Fibroblast of lung (primary cell): ENCODE data around the gene CLEC16A. TPM values are rescaled to one million over a fixed set of nuclear protein-coding genes. Genes with fewer than 3 reads are reported as not detected.

ENCODE experiments used
- DNase-seq, 2 donors: peaks; one replicate each; pipeline versions ENCODE4 v3.0.0 to v3.0.0-alpha.2; 2010; ENCODE audit warnings: low read depth in 2 of 2
- H2AFZ ChIP-seq: 2 replicates; pipeline ENCODE4 v1.5.1; 2012; ENCODE audit warnings: low read length, control low read depth, inconsistent platforms
- H3K27ac ChIP-seq: 2 replicates; pipeline ENCODE4 v1.5.1; 2011; ENCODE audit warnings: low read length, control low read depth; ENCODE audit not compliant: insufficient read depth
- H3K27me3 ChIP-seq: 2 replicates; pipeline ENCODE4 v1.5.1; 2011; ENCODE audit warnings: mild to moderate bottlenecking, low read length; ENCODE audit not compliant: control insufficient read depth, insufficient read depth
- H3K36me3 ChIP-seq: 2 replicates; pipeline ENCODE4 v1.5.1; 2011; ENCODE audit warnings: low read length; ENCODE audit not compliant: control insufficient read depth, insufficient read depth
- H3K4me1 ChIP-seq: 2 replicates; pipeline ENCODE4 v1.5.1; 2011; ENCODE audit warnings: low read length; ENCODE audit not compliant: control insufficient read depth, insufficient read depth; ENCODE audit errors: extremely low read depth
- H3K4me2 ChIP-seq: 2 replicates; pipeline ENCODE4 v1.5.1; 2011; ENCODE audit warnings: low read length, control low read depth; ENCODE audit not compliant: insufficient read depth; ENCODE audit errors: extremely low read depth
- H3K4me3 ChIP-seq, 4 experiments: fragments of 200-600 bp in 1 of 4; sonication (generic) in 1 of 4; replicated peaks in 1 of 4; 2 replicates each; pipeline ENCODE4 v1.5.1; 2011 to 2016; ENCODE audit warnings: low read length in 4 of 4, low read depth in 3 of 4, mild to moderate bottlenecking in 3 of 4, control low read depth in 2 of 4, inconsistent platforms in 1 of 4, mixed read lengths in 1 of 4; ENCODE audit not compliant: insufficient read depth in 1 of 4; ENCODE audit errors: control extremely low read depth in 1 of 4
- H3K79me2 ChIP-seq: 2 replicates; pipeline ENCODE4 v1.5.1; 2012; ENCODE audit warnings: mild to moderate bottlenecking, low read length, inconsistent platforms; ENCODE audit not compliant: control insufficient read depth, insufficient read depth
- H3K9ac ChIP-seq: 2 replicates; pipeline ENCODE4 v1.5.1; 2011; ENCODE audit warnings: mild to moderate bottlenecking, low read length, control low read depth; ENCODE audit not compliant: insufficient read depth
- H3K9me3 ChIP-seq: 2 replicates; pipeline ENCODE4 v1.5.1; 2012; ENCODE audit warnings: low read depth, low read length; ENCODE audit not compliant: control insufficient read depth, insufficient read depth
- H4K20me1 ChIP-seq: 2 replicates; pipeline ENCODE4 v1.5.1; 2011; ENCODE audit warnings: low read length; ENCODE audit not compliant: control insufficient read depth, insufficient read depth; ENCODE audit errors: extremely low read depth
- EZH2 ChIP-seq: IDR thresholded peaks from 2 replicates; pipeline ENCODE4 v1.5.1; 2012; ENCODE audit warnings: low read length, control low read depth, mild to moderate bottlenecking; ENCODE audit errors: missing control alignments
- polyA plus RNA-seq, 2 donors: library from polyadenylated mRNA; depleted of rRNA in 1 of 2; stranded (reverse) in 1 of 2; unstranded in 1 of 2; fragments of >200 nt; gene quantifications; 2 replicates each; pipeline ENCODE4 v1.2.1, GENCODE V29; 2011 to 2012; ENCODE audit warnings: missing spikeins in 1 of 2
- total RNA-seq: library from RNA; depleted of rRNA; stranded (reverse); fragments of >200 nt; gene quantifications from 2 replicates; pipeline ENCODE4 v1.2.1, GENCODE V29; 2014
- TF ChIP-seq, protein P1 (sequence below), 2 donors: IDR thresholded peaks in 1 of 2; conservative IDR thresholded peaks in 1 of 2; 1 replicate in 1 of 2; 2 replicates in 1 of 2; pipeline ENCODE4 v1.5.1; 2011 to 2012; ENCODE audit warnings: low read length in 2 of 2, control low read depth in 1 of 2, inconsistent platforms in 1 of 2, low read depth in 1 of 2, mild to moderate bottlenecking in 1 of 2

CLEC16A gene
- total and polyA plus RNA-seq, 2 donors (not counting 1 experiment from before 2014, with no cell fraction given) = 9.1 to 22.0 TPM

DNA sequence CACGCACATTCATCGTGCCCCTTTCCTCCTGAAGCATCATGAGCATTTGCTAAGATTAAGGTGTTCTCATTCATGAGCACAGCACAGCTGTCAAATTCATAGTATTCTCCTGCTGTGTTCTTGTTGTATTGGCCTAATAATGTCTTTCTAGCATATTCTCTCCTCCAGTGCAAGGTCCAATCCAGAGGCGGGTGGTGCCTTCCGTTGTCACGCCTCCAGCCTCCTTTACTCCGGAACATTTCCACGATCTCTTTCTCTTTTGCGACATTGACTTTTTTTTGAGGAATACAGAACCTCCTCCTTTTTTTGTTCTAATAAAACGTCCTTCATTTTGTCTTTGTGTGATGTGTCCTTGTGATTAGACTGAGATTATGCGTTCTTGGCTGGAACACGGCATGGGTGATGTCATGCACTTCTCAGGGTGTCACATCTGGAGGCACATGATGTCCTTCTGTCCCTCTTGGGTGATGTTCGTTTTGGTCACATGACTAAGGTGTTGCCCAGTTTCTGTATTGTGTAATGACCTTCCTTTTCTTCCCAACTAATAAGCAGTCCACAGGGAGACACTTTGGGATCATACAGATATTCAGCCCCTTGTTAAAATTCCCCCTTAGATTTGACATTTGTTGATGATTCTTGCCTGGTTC lies 66.3 kb downstream of the CLEC16A start:
- no peak for TF ChIP-seq EZH2
- TF ChIP-seq, protein P1, sequence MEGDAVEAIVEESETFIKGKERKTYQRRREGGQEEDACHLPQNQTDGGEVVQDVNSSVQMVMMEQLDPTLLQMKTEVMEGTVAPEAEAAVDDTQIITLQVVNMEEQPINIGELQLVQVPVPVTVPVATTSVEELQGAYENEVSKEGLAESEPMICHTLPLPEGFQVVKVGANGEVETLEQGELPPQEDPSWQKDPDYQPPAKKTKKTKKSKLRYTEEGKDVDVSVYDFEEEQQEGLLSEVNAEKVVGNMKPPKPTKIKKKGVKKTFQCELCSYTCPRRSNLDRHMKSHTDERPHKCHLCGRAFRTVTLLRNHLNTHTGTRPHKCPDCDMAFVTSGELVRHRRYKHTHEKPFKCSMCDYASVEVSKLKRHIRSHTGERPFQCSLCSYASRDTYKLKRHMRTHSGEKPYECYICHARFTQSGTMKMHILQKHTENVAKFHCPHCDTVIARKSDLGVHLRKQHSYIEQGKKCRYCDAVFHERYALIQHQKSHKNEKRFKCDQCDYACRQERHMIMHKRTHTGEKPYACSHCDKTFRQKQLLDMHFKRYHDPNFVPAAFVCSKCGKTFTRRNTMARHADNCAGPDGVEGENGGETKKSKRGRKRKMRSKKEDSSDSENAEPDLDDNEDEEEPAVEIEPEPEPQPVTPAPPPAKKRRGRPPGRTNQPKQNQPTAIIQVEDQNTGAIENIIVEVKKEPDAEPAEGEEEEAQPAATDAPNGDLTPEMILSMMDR (conservative IDR thresholded peaks at IDR 0.05 in 1 of 2, IDR thresholded peaks at IDR 0.05 in 1 of 2; ENCODE audit: low read depth in 1 of 2, low read length in 2 of 2) = no peak
- Histone ChIP-seq H3K9me3 (no peaks in the 10 kb centered on the region), H2AFZ (no peak overlapping the region), H3K79me2 (no peaks in the 10 kb centered on the region), H3K4me2 (no peak overlapping the region), H3K4me3 (no peak overlapping the region), H3K27me3 (no peaks in the 10 kb centered on the region), H3K4me1 (peaks cover 5% of the 10 kb centered on the region), H3K9ac (no peak overlapping the region), H3K27ac (no peak overlapping the region), H3K36me3 (no peaks in the 10 kb centered on the region), H4K20me1 (no peaks in the 10 kb centered on the region)
- no peak for DNase-seq

DNA sequence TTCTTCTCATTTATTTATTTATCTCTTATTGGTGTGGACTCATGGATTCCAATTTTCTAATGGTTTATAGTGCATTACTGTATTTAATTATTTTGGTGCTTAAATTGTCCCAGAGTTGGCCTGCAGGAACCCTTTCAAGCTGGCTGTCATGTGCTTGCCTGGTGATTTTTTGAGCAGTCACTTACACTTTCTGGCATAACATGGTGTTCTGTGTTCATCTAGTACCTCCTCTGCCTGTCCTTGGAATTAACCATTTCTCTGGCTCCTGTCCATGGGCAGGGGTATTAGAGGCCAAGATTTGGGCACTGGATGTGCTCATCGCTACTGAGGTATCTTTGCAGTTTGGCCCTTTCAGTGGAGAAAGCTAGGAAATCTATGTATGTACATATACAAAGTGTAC lies 67.0 kb downstream of the CLEC16A start:
- Histone ChIP-seq H3K79me2 (no peaks in the 10 kb centered on the region), H3K9me3 (no peaks in the 10 kb centered on the region)
- TF ChIP-seq, protein P1 (conservative IDR thresholded peaks at IDR 0.05 in 1 of 2, IDR thresholded peaks at IDR 0.05 in 1 of 2; ENCODE audit: low read depth in 1 of 2, low read length in 2 of 2) = no peak
- TF ChIP-seq EZH2 = no peak

DNA sequence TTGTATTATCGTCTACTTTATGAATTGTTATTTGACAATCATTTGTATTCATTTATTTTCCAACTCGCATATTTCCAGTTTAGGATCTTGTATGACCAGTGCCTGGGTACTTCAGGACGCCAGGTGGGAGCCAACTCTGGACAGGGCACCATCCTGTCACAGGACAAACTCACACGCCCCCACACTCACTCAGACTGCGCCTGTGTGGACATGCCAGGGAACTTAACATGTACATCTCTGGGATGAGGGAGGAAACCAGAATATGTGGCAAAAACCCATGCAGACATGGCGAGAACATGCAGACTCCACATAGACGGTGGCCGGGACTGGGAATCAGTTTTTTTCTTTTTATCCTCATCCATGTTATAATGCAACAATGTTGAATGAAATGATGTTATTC lies 68.5 kb downstream of the CLEC16A start:
- peaks cover 4% of the 10 kb centered on the region for H3K4me1 ChIP-seq
- TF ChIP-seq, protein P1 (conservative IDR thresholded peaks at IDR 0.05 in 1 of 2, IDR thresholded peaks at IDR 0.05 in 1 of 2; ENCODE audit: low read depth in 1 of 2, low read length in 2 of 2) = no peak
- no peak for TF ChIP-seq EZH2

More for the DNA sequence above, 67.0 kb downstream of the CLEC16A start:
- no peak for DNase-seq
- Histone ChIP-seq H3K9ac (no peak overlapping the region), H3K27me3 (no peaks in the 10 kb centered on the region), H2AFZ (no peak overlapping the region), H3K4me1 (no peaks in the 10 kb centered on the region), H3K4me3 (no peak overlapping the region), H3K27ac (no peak overlapping the region), H4K20me1 (no peaks in the 10 kb centered on the region), H3K4me2 (no peak overlapping the region), H3K36me3 (no peaks in the 10 kb centered on the region)

More for the DNA sequence above, 68.5 kb downstream of the CLEC16A start:
- H2AFZ ChIP-seq = no peak overlapping the region
- no peaks in the 10 kb centered on the region for H3K9me3 ChIP-seq
- H3K27ac ChIP-seq = no peak overlapping the region
- no peak overlapping the region for H3K4me2 ChIP-seq
- no peaks in the 10 kb centered on the region for H3K27me3 ChIP-seq
- no peaks in the 10 kb centered on the region for H3K79me2 ChIP-seq
- H3K4me3 ChIP-seq = no peak overlapping the region
- no peaks in the 10 kb centered on the region for H3K36me3 ChIP-seq
- H4K20me1 ChIP-seq = no peaks in the 10 kb centered on the region
- DNase-seq = no peak
- H3K9ac ChIP-seq = no peak overlapping the region
